PC-9 (cell line): ENCODE results near the gene SHANK1. TPM values are rescaled to one million over a fixed set of nuclear protein-coding genes. Genes with fewer than 3 reads are reported as not detected.
"Not testable (repeated sequence)": the region's sequence is repeated elsewhere in the genome, so short reads cannot be mapped to it uniquely, and the experiment has no call there.

Experiments
- BruUV-seq: library from RNA; stranded (reverse); fragments of 400-500 nt; replicated peaks from 2 replicates; lab custom pipeline; 2021; lab: Mats Ljungman, UMichigan
- CTCF ChIA-PET: fragments of 300-600 bp; sonication (Branson Sonifier 250); formaldehyde crosslinking; loops from one replicate; lab custom pipeline; 2022; ENCODE audit warnings: antibody characterized with exemption; lab: Charles Lee
- POLR2A ChIA-PET: fragments of 300-600 bp; sonication (Branson Sonifier 250); formaldehyde crosslinking; loops from one replicate; lab custom pipeline; 2022; ENCODE audit warnings: antibody characterized with exemption; ENCODE audit not compliant: unreplicated experiment; lab: Charles Lee
- DNase-seq, 2 experiments: peaks; one replicate each; pipeline versions ENCODE4 v3.0.0 to v3.0.0-alpha.2; 2015 to 2022; ENCODE audit warnings: mixed read lengths in 1 of 2
- H2AFZ ChIP-seq: fragments of 200-600 bp; sonication (generic); 2 replicates; pipeline ENCODE4 v1.8.1; 2017; ENCODE audit warnings: antibody characterized with exemption
- H3F3A ChIP-seq: fragments of 200-600 bp; sonication (generic); 2 replicates; pipeline ENCODE4 v1.8.1; 2017; ENCODE audit warnings: antibody characterized with exemption, mild to moderate bottlenecking, low read depth; ENCODE audit not compliant: insufficient read depth
- H3K27ac ChIP-seq: fragments of 200-600 bp; sonication (generic); 2 replicates; pipeline ENCODE4 v1.6.1; 2016; ENCODE audit warnings: mixed run types
- H3K27me3 ChIP-seq: fragments of 200-600 bp; sonication (generic); 2 replicates; pipeline ENCODE4 v1.6.1; 2016; ENCODE audit warnings: low read depth, mixed run types; ENCODE audit not compliant: insufficient read depth
- H3K36me3 ChIP-seq: fragments of 200-600 bp; sonication (generic); 2 replicates; pipeline ENCODE4 v1.6.1; 2016; ENCODE audit warnings: low read depth, mixed run types
- H3K4me1 ChIP-seq: fragments of 200-600 bp; sonication (generic); replicated peaks from 2 replicates; pipeline ENCODE4 v1.6.1; 2016; ENCODE audit warnings: mixed run types; ENCODE audit not compliant: insufficient read depth
- H3K4me2 ChIP-seq: fragments of 200-600 bp; sonication (generic); 2 replicates; pipeline ENCODE4 v1.6.1; 2017; ENCODE audit warnings: mixed run types
- H3K4me3 ChIP-seq: fragments of 200-600 bp; sonication (generic); 2 replicates; pipeline ENCODE4 v1.6.1; 2016; ENCODE audit warnings: mixed run types
- H3K79me2 ChIP-seq: fragments of 200-600 bp; sonication (generic); 2 replicates; pipeline ENCODE4 v1.6.1; 2017; ENCODE audit warnings: low read depth, mixed run types
- H3K9me2 ChIP-seq: fragments of 200-600 bp; sonication (generic); 2 replicates; pipeline ENCODE4 v1.8.1; 2017; ENCODE audit warnings: mild to moderate bottlenecking; ENCODE audit not compliant: insufficient read depth
- H3K9me3 ChIP-seq: fragments of 200-600 bp; sonication (generic); 2 replicates; pipeline ENCODE4 v1.8.1; 2016; ENCODE audit warnings: low read depth; ENCODE audit not compliant: insufficient read depth
- H4K20me1 ChIP-seq: fragments of 200-600 bp; sonication (generic); 2 replicates; pipeline ENCODE4 v1.8.1; 2017; ENCODE audit not compliant: insufficient read depth
- CTCF ChIP-seq: fragments of 200-600 bp; sonication (generic); conservative IDR thresholded peaks from 2 replicates; pipeline ENCODE4 v1.6.1; 2017; ENCODE audit warnings: mixed run types, antibody characterized with exemption, mild to moderate bottlenecking, moderate library complexity
- EZH2 ChIP-seq: fragments of 200-600 bp; sonication (generic); IDR thresholded peaks from 2 replicates; pipeline ENCODE4 v1.8.0; 2017; ENCODE audit warnings: antibody characterized with exemption, low read depth
- intact Hi-C: fragments of 100-400 bp; cut with micrococcal nuclease; formaldehyde crosslinking; loops from one replicate; pipeline ENCODE4 v1.10.0; 2022; ENCODE audit not compliant: unreplicated experiment
- total RNA-seq: library from RNA; stranded (reverse); gene quantifications from 2 replicates; pipeline ENCODE4 v1.2.3, GENCODE V29; 2021

The SHANK1 gene
- total RNA-seq, 1 experiment from 2014 or later, result not detected

GRCh38 chr19:50624949-50625600 lies 94.5 kb downstream of the SHANK1 start:
- POLR2A ChIA-PET, result no interaction called here
- Histone ChIP-seq H2AFZ (no peak overlapping the region), H3K27me3 (peaks cover 82% of the 10 kb centered on the region), H3K4me3 (no peak overlapping the region), H3F3A (no peaks in the 10 kb centered on the region), H3K4me2 (no peak overlapping the region), H3K9me2 (no peaks in the 10 kb centered on the region), H4K20me1 (no peaks in the 10 kb centered on the region; the same call in none of the 2 replicates), H3K79me2 (no peaks in the 10 kb centered on the region), H3K4me1 (no peaks in the 10 kb centered on the region), H3K9me3 (no peaks in the 10 kb centered on the region), H3K36me3 (no peaks in the 10 kb centered on the region), H3K27ac (no peak overlapping the region)
- no peak for DNase-seq
- CTCF ChIA-PET, result no interaction called here
- TF ChIP-seq EZH2 (no peak), CTCF (no peak)
- intact Hi-C loops, result no loop called here
- no TSS peak for BruUV-seq

DNA sequence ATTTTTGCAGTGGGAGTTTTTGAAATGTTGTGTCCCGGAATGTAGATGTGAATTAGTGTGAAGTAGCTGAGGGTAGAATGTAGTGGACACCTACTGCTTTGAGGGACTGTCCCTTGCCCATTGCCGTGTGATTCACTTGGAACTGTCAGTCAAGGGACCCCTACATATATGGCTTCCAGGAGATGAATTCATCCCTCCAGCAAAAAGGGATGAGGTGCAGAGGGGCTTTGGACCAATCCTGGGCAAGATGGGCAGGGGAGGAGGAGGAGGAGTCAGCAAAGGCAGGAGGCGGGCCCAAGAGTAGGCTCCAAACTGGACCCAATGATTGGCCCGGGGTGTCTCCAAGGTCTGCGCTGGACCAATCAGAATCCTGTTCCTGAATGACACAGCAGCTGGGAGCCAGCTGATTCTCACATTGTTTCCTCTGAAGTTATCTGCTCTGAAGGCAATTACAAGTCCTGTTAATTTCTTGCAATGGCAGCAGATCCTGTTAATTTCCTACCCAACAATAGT lies 99.2 kb downstream of the SHANK1 start:
- peaks cover 55% of the 10 kb centered on the region for H3K27me3 ChIP-seq
- H3K4me3 ChIP-seq, H3K9me2 ChIP-seq, H3K36me3 ChIP-seq, H3K27ac ChIP-seq, CTCF ChIA-PET, H3K9me3 ChIP-seq, H3K4me2 ChIP-seq, DNase-seq, POLR2A ChIA-PET, BruUV-seq, intact Hi-C loops, H2AFZ ChIP-seq, H3F3A ChIP-seq, H4K20me1 ChIP-seq, H3K79me2 ChIP-seq, H3K4me1 ChIP-seq: not testable (repeated sequence)

GRCh38 chr19:50619184-50619583 lies 100.4 kb downstream of the SHANK1 start:
- H3K4me2 ChIP-seq, CTCF ChIA-PET, intact Hi-C loops, H3K9me2 ChIP-seq, H2AFZ ChIP-seq, H3K36me3 ChIP-seq, H3K4me1 ChIP-seq, H3K9me3 ChIP-seq, H3K79me2 ChIP-seq, H3K4me3 ChIP-seq, H3F3A ChIP-seq, DNase-seq, BruUV-seq, H4K20me1 ChIP-seq, H3K27ac ChIP-seq, POLR2A ChIA-PET: not testable (repeated sequence)
- peaks cover 43% of the 10 kb centered on the region for H3K27me3 ChIP-seq

GRCh38 chr19:50618379-50618778 lies 101.2 kb downstream of the SHANK1 start:
- H3F3A ChIP-seq, H3K9me2 ChIP-seq, H3K9me3 ChIP-seq, POLR2A ChIA-PET, H3K4me2 ChIP-seq, H3K79me2 ChIP-seq, H3K27ac ChIP-seq, H3K4me3 ChIP-seq, H2AFZ ChIP-seq, BruUV-seq, H4K20me1 ChIP-seq, H3K36me3 ChIP-seq, CTCF ChIA-PET, DNase-seq, intact Hi-C loops, H3K4me1 ChIP-seq: not testable (repeated sequence)
- peaks cover 42% of the 10 kb centered on the region for H3K27me3 ChIP-seq

DNA sequence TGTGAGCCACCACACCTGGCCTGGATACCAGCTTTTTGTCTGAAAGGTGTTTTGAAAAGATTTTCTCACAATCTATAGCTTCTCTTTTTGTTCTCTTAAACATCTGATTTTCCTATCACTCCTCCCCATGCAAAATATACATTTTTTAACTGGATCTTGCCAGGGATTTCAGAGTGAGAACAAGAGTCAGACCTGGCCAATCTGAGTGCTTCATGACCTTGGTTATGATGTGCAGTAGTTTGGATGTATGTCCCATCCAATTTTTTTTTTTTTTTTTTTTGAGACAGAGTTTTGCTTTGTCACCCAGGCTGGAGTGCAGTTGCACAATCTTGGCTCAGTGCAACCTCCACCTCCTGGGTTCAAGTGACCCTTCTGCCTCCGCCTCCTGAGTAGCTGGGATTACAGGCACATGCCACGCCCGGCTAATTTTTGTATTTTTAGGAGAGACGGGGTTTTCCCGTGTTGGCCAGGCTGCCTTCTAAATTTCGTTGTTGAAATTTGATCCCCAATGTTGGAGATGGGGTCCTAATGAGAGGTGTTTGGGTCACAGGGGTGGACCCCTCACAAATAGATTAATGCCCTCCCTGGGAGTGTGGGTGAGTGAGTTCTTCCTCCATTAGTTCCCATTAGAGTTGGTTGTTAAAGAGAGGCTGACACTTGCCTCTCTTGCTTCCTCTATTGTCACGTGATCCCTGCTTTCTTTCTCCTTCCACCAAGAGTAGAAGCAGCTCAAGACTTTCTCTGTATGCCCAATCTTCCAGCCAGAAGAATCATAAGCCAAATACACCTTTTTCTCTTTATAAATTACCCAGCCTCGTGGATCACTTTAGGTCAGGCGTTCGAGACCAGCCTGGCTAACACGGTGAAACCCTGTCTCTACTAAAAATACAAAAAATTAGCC lies 106.8 kb downstream of the SHANK1 start:
- intact Hi-C loops, POLR2A ChIA-PET, H3K4me3 ChIP-seq, DNase-seq, H3K9me3 ChIP-seq, H3F3A ChIP-seq, H3K9me2 ChIP-seq, CTCF ChIA-PET, H3K79me2 ChIP-seq, H3K36me3 ChIP-seq, H2AFZ ChIP-seq, BruUV-seq, H3K4me2 ChIP-seq, H4K20me1 ChIP-seq, H3K27ac ChIP-seq, H3K4me1 ChIP-seq: not testable (repeated sequence)
- peaks cover 29% of the 10 kb centered on the region for H3K27me3 ChIP-seq
